VCaP (cell line): ENCODE measurements around the gene ASB6.
A peak's percentile ranks its signal among the peaks of the same experiment; 100 is the strongest.

Experiments used
- H3K27ac ChIP-seq: fragments of 450-650 bp; 2 replicates; pipeline ENCODE4 v1.5.1; 2017
- TF ChIP-seq, protein P1 (sequence below): fragments of 450-650 bp; conservative IDR thresholded peaks from 2 replicates; pipeline ENCODE4 v1.5.1; 2017; ENCODE audit warnings: mild to moderate bottlenecking, moderate library complexity

ASB6 gene

DNA sequence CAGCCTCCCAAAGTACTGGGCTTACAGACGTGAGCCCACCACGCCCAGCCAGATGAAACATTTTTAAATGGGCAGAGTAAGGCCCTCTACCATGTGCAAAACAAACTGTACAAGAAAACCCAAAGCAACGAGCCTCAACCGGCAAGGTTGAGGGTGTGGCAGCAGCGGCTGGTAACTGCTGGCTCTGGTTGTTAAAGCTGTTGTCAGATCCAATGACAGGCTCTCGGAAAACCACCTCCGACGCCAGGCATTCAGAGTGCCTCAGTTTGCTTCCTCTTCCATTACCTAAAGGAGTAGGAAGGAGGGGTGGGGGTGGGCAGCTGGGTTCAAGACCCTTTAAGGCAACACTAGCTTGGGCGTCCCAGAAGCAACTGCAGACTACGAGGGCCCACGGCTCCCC lies 2.4 kb upstream of the ASB6 start:
- TF ChIP-seq, protein P1, sequence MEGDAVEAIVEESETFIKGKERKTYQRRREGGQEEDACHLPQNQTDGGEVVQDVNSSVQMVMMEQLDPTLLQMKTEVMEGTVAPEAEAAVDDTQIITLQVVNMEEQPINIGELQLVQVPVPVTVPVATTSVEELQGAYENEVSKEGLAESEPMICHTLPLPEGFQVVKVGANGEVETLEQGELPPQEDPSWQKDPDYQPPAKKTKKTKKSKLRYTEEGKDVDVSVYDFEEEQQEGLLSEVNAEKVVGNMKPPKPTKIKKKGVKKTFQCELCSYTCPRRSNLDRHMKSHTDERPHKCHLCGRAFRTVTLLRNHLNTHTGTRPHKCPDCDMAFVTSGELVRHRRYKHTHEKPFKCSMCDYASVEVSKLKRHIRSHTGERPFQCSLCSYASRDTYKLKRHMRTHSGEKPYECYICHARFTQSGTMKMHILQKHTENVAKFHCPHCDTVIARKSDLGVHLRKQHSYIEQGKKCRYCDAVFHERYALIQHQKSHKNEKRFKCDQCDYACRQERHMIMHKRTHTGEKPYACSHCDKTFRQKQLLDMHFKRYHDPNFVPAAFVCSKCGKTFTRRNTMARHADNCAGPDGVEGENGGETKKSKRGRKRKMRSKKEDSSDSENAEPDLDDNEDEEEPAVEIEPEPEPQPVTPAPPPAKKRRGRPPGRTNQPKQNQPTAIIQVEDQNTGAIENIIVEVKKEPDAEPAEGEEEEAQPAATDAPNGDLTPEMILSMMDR: no peak
- H3K27ac ChIP-seq: no peak overlapping the region

DNA sequence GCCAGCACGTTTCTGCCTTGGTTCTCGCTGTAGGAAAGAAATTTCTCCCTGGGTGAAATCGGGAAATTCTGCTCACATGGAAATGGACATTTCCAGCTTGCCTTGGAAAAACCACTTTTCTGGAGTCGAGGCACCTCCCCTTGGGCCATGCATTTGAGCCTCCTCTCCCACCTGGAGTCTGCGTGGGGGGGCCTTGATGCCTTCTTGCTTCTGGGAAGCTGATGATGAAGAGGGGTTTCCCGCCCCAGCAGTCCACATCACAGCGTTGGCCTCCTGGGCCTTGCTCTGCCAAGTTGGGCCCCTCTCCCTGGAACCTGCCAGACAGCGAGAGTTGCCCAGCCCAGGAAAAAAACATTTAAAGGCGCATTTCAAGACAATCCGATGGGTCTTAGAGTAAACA lies 1.8 kb upstream of the ASB6 start:
- TF ChIP-seq, protein P1: no peak
- no peak overlapping the region for H3K27ac ChIP-seq

- TF ChIP-seq, protein P1: no peak
- H3K27ac ChIP-seq: peak overlapping the region; percentile 83
These were observed 841 bp downstream of the ASB6 start for GRCh38 chr9:129640871-129641749.

GRCh38 chr9:129640086-129640870 lies 1.7 kb downstream of the ASB6 start:
- TF ChIP-seq, protein P1: no peak
- peak overlapping the region; percentile 83; the same call in 1 of the 2 replicates for H3K27ac ChIP-seq

DNA sequence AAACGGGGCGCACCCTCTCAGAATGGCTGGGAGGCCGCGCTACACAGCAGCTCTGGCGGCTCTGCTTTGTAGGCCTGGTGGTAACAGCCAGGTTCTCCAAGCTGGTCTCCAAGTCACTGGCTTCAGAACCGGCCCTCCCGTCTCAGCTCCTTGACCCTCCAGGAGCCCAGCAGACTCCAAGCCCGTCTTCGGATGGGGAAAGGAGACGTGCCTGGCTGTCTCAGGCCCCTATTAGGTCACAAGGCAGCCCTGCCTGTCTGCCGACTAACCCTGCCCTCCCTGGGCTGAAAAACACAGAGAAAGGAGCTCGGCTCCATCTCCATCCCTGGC lies 2.2 kb downstream of the ASB6 start:
- TF ChIP-seq, protein P1: no peak
- H3K27ac ChIP-seq: 0 out of 2 replicates have a peak overlapping the region, but pooled peaks have one; percentile 16

- no peak overlapping the region for H3K27ac ChIP-seq
- TF ChIP-seq, protein P1: no peak
These were observed 2.8 kb downstream of the ASB6 start for GRCh38 chr9:129639034-129639630.
